Activated CD8-positive, alpha-beta memory T cell treated with anti-CD3 and anti-CD28 coated beads, Interleukin-2, amount 50 U/mL, for 24 hours (primary cell): ENCODE results near the gene HSF4.
"Not testable (repeated sequence)": the region's sequence is repeated elsewhere in the genome, so short reads cannot be mapped to it uniquely, and the experiment has no call there.

Experiments
- DNase-seq: peaks from one replicate; pipeline ENCODE4 v3.0.0-alpha.2; 2020; ENCODE audit errors: extremely low read depth

Gene HSF4

GRCh38 chr16:67164599-67165061 lies at the start of gene HSF4:
Gene HSF4, plus strand, starts transcription at chr16:67164745. Its CDS starts 67 bp downstream, at chr16:67164812.
- DNase-seq, result no peak

GRCh38 chr16:67114793-67115192 lies 49.8 kb upstream of the HSF4 start:
- no peak for DNase-seq

- DNase-seq, result no peak
Observed at GRCh38 chr16:67115639-67116038, 48.9 kb upstream of the HSF4 start.

GRCh38 chr16:67116388-67117311 lies 47.9 kb upstream of the HSF4 start:
- DNase-seq, result no peak

GRCh38 chr16:67117716-67118115 lies 46.8 kb upstream of the HSF4 start:
- no peak for DNase-seq

GRCh38 chr16:67120025-67120424 lies 44.5 kb upstream of the HSF4 start:
- DNase-seq, result no peak

GRCh38 chr16:67122799-67123198 lies 41.7 kb upstream of the HSF4 start:
- DNase-seq, result not testable (repeated sequence)

- no peak for DNase-seq
Observed at GRCh38 chr16:67128417-67128816, 36.1 kb upstream of the HSF4 start.

- DNase-seq, result no peak
Observed at GRCh38 chr16:67128887-67129286, 35.7 kb upstream of the HSF4 start.

GRCh38 chr16:67129422-67129821 lies 35.1 kb upstream of the HSF4 start:
- no peak for DNase-seq

- no peak for DNase-seq
Observed at GRCh38 chr16:67137605-67138004, 26.9 kb upstream of the HSF4 start.

- DNase-seq, result no peak
Observed at GRCh38 chr16:67141391-67141790, 23.2 kb upstream of the HSF4 start.

GRCh38 chr16:67142342-67142741 lies 22.2 kb upstream of the HSF4 start:
- DNase-seq, result no peak

GRCh38 chr16:67144943-67145342 lies 19.6 kb upstream of the HSF4 start:
- no peak for DNase-seq

GRCh38 chr16:67145746-67146145 lies 18.8 kb upstream of the HSF4 start:
- no peak for DNase-seq

- DNase-seq, result no peak
Observed at GRCh38 chr16:67146523-67147357, 17.8 kb upstream of the HSF4 start.

GRCh38 chr16:67147437-67148140 lies 17.0 kb upstream of the HSF4 start:
- DNase-seq, result no peak

GRCh38 chr16:67148221-67148620 lies 16.3 kb upstream of the HSF4 start:
- no peak for DNase-seq

GRCh38 chr16:67148656-67149275 lies 15.8 kb upstream of the HSF4 start:
- no peak for DNase-seq

GRCh38 chr16:67149276-67150046 lies 15.1 kb upstream of the HSF4 start:
- no peak for DNase-seq
